ENCODE results near the gene SLC13A2.

DNA sequence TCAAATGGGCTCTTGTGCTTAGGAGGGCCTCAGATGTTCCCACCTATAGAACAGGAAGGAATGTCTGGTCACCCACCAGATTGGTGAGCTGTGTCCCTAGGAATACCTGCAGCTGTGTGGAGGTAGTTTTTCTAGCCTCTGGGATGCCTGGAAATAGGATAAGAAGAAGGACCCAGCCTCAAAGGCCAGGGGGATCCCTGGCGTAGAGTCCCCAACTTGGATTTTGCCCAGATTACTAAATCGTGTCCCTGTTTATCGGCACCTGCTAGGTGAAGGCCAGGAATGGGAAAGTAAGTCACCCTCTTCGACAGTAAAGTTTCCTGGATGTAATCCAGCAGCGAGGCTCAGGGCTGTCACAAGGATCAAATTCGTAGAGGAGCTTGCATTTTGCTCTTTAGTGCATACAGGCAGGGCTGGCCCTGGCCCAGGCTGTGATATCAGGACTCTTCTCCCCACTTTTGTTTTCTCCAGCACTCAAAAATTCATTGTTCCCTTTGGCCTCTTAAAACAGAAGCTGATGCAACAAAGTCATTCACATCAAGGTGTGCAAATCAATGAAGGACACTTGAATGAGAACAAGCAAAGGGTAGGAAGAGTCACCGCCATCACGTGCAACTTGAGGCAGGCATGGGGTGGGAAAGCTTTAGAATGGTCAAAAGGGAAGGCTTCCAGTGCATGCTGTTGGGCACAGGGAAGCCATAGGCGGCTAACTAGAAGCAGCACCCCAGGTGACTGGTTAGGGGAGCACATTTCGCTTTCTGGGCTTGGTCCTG is 7.5 kb downstream of the SLC13A2 start:
- TF ChIP-seq POLR2AphosphoS5 (IDR thresholded peaks at IDR 0.05; ENCODE audit: borderline replicate concordance, low read depth, low read length) (no peak), EZH2 (IDR thresholded peaks at IDR 0.05) (no peak), FOXP2 (optimal IDR thresholded peaks at IDR 0.05; ENCODE audit: control extremely low read depth, extremely low read length, insufficient read depth) (no peak)
